ENCODE results near the gene XPO6. TPM values are rescaled to one million over a fixed set of nuclear protein-coding genes. Genes with fewer than 3 reads are reported as not detected.

The XPO6 gene
- total RNA-seq, 1 donor from 2014 or later, result 71.6 TPM

DNA sequence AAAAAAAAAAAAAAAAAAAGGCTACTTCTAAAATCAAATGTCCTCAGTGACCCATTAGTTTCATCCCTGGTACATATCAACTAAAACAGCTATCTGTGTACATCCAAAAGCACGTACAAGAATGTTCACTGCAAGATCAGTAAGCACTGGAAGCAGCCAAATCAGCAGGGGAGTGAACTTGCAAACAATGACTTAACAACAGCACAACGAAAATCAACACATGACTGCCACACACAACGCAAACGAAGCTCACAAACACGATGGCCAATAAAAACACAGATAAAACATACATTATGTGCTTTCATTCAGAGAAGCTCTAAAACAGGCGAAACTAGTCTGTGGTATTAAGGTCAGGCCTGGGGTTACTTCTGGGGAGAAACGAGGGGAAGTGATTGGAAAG, 60.6 kb downstream of the XPO6 start:
- Histone ChIP-seq H3K4me2 (no peak overlapping the region), H3K36me3 (peaks cover 5% of the 10 kb centered on the region), H3K4me3 (no peak overlapping the region), H3F3A (ENCODE audit: low read depth) (no peaks in the 10 kb centered on the region), H3K4me1 (no peaks in the 10 kb centered on the region), H3K9me3 (ENCODE audit: low read depth) (no peaks in the 10 kb centered on the region), H4K20me1 (ENCODE audit: low read depth) (no peaks in the 10 kb centered on the region), H3K27me3 (no peaks in the 10 kb centered on the region), H3K79me2 (ENCODE audit: low read depth) (no peaks in the 10 kb centered on the region), H2AFZ (replicated peaks) (no peak overlapping the region), H3K27ac (no peak overlapping the region), H3K9ac (no peak overlapping the region)
- TF ChIP-seq, protein P1, sequence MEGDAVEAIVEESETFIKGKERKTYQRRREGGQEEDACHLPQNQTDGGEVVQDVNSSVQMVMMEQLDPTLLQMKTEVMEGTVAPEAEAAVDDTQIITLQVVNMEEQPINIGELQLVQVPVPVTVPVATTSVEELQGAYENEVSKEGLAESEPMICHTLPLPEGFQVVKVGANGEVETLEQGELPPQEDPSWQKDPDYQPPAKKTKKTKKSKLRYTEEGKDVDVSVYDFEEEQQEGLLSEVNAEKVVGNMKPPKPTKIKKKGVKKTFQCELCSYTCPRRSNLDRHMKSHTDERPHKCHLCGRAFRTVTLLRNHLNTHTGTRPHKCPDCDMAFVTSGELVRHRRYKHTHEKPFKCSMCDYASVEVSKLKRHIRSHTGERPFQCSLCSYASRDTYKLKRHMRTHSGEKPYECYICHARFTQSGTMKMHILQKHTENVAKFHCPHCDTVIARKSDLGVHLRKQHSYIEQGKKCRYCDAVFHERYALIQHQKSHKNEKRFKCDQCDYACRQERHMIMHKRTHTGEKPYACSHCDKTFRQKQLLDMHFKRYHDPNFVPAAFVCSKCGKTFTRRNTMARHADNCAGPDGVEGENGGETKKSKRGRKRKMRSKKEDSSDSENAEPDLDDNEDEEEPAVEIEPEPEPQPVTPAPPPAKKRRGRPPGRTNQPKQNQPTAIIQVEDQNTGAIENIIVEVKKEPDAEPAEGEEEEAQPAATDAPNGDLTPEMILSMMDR (IDR thresholded peaks at IDR 0.05), result no peak
- TF ChIP-seq EZH2 (IDR thresholded peaks at IDR 0.05) (no peak), EZH2phosphoT487 (IDR thresholded peaks at IDR 0.05) (no peak)
- Mint-ChIP-seq H3K4me1 (peaks cover 3% of the 10 kb centered on the region), H3K27ac (no peak overlapping the region), H3K4me3 (no peak overlapping the region), H3K27me3 (ENCODE audit: insufficient read depth, low read depth) (no peaks in the 10 kb centered on the region), H3K9me3 (no peaks in the 10 kb centered on the region), H3K36me3 (peaks cover 28% of the 10 kb centered on the region)
- DNase-seq (ENCODE audit: low spot score), result no peak

DNA sequence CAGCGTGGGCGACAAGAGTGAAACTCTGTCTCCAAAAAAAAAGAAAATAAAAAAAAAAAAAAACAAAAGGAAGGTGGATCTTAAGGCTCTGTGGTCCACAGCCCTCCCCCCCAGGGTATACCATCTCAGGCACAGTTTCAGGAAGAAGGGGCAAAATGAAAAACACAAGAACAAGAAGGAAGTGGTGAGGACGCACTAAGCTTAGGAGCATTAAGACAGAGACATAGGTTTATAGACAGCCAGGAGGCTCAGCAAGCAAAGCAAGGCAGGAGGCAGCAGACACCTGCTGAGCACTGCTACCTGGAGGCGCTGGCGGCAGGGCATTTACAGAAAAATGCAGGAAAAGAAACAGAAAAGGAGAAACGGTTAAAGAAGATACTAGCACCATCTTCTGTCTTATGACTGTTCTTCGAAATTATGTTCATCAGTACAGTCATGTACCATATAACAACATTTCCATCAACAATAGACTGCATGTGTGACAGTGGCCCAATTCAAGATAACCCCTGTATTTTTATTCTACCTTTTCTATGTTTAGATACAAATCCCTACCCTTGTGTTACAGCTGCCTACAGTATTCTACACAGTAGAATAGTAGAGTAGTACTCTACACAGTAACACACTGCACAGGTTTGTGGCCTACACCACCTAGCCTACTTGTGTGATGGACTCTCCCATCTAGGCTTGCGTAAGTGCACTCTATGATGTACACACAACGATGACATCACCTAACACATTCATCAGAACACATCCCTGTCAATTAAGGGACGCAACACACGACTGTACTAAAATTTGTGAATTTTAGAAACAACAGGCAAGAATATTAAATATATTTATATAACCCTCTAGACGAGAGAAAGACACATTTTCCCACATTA, 62.5 kb downstream of the XPO6 start:
- no peaks in the 10 kb centered on the region for H3K9me3 Mint-ChIP-seq
- H3K4me1 ChIP-seq, result no peaks in the 10 kb centered on the region
- H3K9ac ChIP-seq, result no peak overlapping the region
- H3K4me3 Mint-ChIP-seq, result no peak overlapping the region
- H3F3A ChIP-seq (ENCODE audit: low read depth), result no peaks in the 10 kb centered on the region
- no peaks in the 10 kb centered on the region for H3K4me1 Mint-ChIP-seq
- H3K79me2 ChIP-seq (ENCODE audit: low read depth), result no peaks in the 10 kb centered on the region
- DNase-seq (ENCODE audit: low spot score), result no peak
- no peak overlapping the region for H3K27ac Mint-ChIP-seq
- H3K27ac ChIP-seq, result no peak overlapping the region
- H3K36me3 Mint-ChIP-seq, result peaks cover 30% of the 10 kb centered on the region
- no peak overlapping the region for H2AFZ ChIP-seq (replicated peaks)
- no peaks in the 10 kb centered on the region for H3K27me3 Mint-ChIP-seq (ENCODE audit: insufficient read depth, low read depth)
- H3K27me3 ChIP-seq, result no peaks in the 10 kb centered on the region
- H3K4me2 ChIP-seq, result no peak overlapping the region
- no peaks in the 10 kb centered on the region for H4K20me1 ChIP-seq (ENCODE audit: low read depth)
- no peaks in the 10 kb centered on the region for H3K9me3 ChIP-seq (ENCODE audit: low read depth)
- peaks cover 5% of the 10 kb centered on the region for H3K36me3 ChIP-seq
- TF ChIP-seq, protein P1 (IDR thresholded peaks at IDR 0.05), result no peak
- no peak for TF ChIP-seq EZH2 (IDR thresholded peaks at IDR 0.05)
- TF ChIP-seq EZH2phosphoT487 (IDR thresholded peaks at IDR 0.05), result no peak
- no peak overlapping the region for H3K4me3 ChIP-seq

DNA sequence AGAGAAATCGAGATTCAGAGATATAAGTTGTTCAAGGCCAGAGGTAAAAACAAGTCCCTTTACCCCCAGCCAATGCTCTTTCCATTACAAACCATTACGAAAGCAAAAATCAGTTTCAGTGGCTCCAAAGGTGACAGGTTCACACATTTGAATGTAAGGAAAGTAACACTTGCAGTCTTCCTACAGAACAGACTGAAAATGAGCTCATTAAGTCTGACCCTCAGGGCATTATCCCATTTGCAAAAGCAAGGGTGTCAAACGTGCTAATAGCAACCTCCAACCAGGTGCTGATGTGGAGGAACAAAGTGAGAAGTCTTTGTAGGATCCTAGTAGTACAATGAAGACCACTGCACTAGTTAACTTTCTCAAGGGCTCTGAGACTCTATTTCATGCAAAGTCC, 65.2 kb downstream of the XPO6 start:
- H3K4me3 Mint-ChIP-seq, result no peak overlapping the region
- no peak for DNase-seq (ENCODE audit: low spot score)
- H3K27me3 Mint-ChIP-seq (ENCODE audit: insufficient read depth, low read depth), result no peaks in the 10 kb centered on the region
- Histone ChIP-seq H3K4me1 (no peaks in the 10 kb centered on the region), H3K9me3 (ENCODE audit: low read depth) (no peaks in the 10 kb centered on the region), H3K4me3 (no peak overlapping the region), H2AFZ (replicated peaks) (no peak overlapping the region), H4K20me1 (ENCODE audit: low read depth) (no peaks in the 10 kb centered on the region), H3F3A (ENCODE audit: low read depth) (no peaks in the 10 kb centered on the region), H3K9ac (no peak overlapping the region), H3K36me3 (no peaks in the 10 kb centered on the region), H3K27ac (no peak overlapping the region), H3K79me2 (ENCODE audit: low read depth) (no peaks in the 10 kb centered on the region), H3K27me3 (no peaks in the 10 kb centered on the region), H3K4me2 (no peak overlapping the region)
- peaks cover 28% of the 10 kb centered on the region for H3K36me3 Mint-ChIP-seq
- no peaks in the 10 kb centered on the region for H3K4me1 Mint-ChIP-seq
- TF ChIP-seq EZH2phosphoT487 (IDR thresholded peaks at IDR 0.05) (no peak), EZH2 (IDR thresholded peaks at IDR 0.05) (no peak)
- TF ChIP-seq, protein P1 (IDR thresholded peaks at IDR 0.05), result no peak
- H3K27ac Mint-ChIP-seq, result no peak overlapping the region
- no peaks in the 10 kb centered on the region for H3K9me3 Mint-ChIP-seq
